ENCODE measurements around the gene MVB12B. TPM values are rescaled to one million over a fixed set of nuclear protein-coding genes. Genes with fewer than 3 reads are reported as not detected.
A peak's percentile ranks its signal among the peaks of the same experiment; 100 is the strongest.

MVB12B gene
- total RNA-seq, 1 donor from 2014 or later: 47.8 TPM

DNA sequence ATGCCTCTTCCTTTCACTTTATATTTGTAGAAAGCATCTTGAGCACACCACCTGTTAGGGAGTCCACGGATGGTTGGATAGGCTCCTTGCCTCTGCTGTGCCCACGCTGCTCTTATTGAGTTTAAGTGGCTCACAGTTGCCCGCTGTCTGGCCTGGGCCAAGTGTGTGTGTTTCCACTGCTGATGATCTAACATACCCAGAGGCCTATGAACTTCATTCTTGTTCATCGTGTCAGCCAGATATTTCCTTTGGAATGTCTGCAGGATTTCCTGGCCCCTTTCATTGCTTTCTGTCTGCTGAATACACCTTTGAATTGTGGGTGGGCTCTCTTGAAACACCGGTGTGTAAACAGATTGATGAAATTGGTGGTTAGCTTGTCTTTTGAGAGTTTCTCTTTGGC, 46.6 kb downstream of the MVB12B start:
- TF ChIP-seq, protein P1, sequence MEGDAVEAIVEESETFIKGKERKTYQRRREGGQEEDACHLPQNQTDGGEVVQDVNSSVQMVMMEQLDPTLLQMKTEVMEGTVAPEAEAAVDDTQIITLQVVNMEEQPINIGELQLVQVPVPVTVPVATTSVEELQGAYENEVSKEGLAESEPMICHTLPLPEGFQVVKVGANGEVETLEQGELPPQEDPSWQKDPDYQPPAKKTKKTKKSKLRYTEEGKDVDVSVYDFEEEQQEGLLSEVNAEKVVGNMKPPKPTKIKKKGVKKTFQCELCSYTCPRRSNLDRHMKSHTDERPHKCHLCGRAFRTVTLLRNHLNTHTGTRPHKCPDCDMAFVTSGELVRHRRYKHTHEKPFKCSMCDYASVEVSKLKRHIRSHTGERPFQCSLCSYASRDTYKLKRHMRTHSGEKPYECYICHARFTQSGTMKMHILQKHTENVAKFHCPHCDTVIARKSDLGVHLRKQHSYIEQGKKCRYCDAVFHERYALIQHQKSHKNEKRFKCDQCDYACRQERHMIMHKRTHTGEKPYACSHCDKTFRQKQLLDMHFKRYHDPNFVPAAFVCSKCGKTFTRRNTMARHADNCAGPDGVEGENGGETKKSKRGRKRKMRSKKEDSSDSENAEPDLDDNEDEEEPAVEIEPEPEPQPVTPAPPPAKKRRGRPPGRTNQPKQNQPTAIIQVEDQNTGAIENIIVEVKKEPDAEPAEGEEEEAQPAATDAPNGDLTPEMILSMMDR (IDR thresholded peaks at IDR 0.05): no peak
- peaks cover 51% of the 10 kb centered on the region for H3K4me1 ChIP-seq
- H3K36me3 ChIP-seq: no peaks in the 10 kb centered on the region
- intact Hi-C loops (cut with DNase I): no loop called here
- DNase-seq: no peak
- H3K4me3 ChIP-seq: no peak overlapping the region
- no peaks in the 10 kb centered on the region for H3K27me3 ChIP-seq (ENCODE audit: low read depth)
- H3K27ac ChIP-seq: peak overlapping the region; percentile 46
- no peaks in the 10 kb centered on the region for H3K9me3 ChIP-seq
- ATAC-seq: peak; percentile 84 to 86

DNA sequence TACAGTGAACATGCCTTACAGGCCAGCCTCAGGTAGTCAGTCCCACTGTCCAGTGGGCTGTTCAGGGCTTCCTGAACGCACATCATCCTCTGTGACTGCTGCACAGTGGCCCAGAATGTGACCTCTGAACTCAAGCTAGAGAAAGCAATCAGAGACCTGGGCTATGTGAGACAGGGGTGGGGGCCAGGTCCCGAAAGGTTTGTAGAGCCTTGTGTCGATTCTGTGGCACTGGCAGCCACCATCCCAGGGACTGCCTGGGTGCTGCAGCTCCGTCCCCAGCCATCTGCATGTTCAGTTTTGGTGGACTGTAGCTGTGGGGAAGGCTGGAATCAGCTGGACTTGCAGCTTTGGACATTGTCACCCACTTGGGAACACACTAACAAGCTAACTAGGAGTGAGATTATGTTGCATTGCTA, 47.7 kb downstream of the MVB12B start:
- H3K27me3 ChIP-seq (ENCODE audit: low read depth): no peaks in the 10 kb centered on the region
- no peaks in the 10 kb centered on the region for H3K9me3 ChIP-seq
- no peak overlapping the region for H3K27ac ChIP-seq
- ATAC-seq (no peak), DNase-seq (no peak)
- TF ChIP-seq, protein P1 (IDR thresholded peaks at IDR 0.05): no peak
- H3K36me3 ChIP-seq: no peaks in the 10 kb centered on the region
- intact Hi-C loops (cut with DNase I): no loop called here
- H3K4me1 ChIP-seq: peaks cover 51% of the 10 kb centered on the region
- no peak overlapping the region for H3K4me3 ChIP-seq

DNA sequence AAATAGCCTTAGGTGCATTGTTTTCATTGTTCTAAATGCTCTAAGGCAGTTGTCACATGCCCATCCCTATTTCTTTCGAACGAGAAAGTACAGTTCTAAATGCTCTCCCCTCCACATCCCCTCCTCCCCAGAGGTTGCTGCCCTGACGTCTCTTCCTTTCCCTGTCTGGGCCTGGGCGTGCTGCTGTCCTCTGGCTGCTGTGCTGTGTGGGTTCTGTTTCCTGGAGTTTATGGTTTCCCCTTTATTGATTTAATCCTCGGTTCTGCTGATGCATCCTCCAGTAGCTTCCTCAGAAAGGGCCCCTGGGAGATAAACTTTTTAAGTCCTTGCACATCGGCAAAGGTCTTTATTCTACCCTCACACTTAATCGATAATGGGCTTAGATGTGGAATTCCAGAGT, 48.8 kb downstream of the MVB12B start:
- intact Hi-C loops (cut with DNase I): no loop called here
- peaks cover 51% of the 10 kb centered on the region for H3K4me1 ChIP-seq
- ATAC-seq: peak; percentile 31 to 43
- DNase-seq: no peak
- no peaks in the 10 kb centered on the region for H3K9me3 ChIP-seq
- H3K4me3 ChIP-seq: no peak overlapping the region
- H3K36me3 ChIP-seq: no peaks in the 10 kb centered on the region
- peak overlapping the region; percentile 68 for H3K27ac ChIP-seq
- TF ChIP-seq, protein P1 (IDR thresholded peaks at IDR 0.05): no peak
- no peaks in the 10 kb centered on the region for H3K27me3 ChIP-seq (ENCODE audit: low read depth)

DNA sequence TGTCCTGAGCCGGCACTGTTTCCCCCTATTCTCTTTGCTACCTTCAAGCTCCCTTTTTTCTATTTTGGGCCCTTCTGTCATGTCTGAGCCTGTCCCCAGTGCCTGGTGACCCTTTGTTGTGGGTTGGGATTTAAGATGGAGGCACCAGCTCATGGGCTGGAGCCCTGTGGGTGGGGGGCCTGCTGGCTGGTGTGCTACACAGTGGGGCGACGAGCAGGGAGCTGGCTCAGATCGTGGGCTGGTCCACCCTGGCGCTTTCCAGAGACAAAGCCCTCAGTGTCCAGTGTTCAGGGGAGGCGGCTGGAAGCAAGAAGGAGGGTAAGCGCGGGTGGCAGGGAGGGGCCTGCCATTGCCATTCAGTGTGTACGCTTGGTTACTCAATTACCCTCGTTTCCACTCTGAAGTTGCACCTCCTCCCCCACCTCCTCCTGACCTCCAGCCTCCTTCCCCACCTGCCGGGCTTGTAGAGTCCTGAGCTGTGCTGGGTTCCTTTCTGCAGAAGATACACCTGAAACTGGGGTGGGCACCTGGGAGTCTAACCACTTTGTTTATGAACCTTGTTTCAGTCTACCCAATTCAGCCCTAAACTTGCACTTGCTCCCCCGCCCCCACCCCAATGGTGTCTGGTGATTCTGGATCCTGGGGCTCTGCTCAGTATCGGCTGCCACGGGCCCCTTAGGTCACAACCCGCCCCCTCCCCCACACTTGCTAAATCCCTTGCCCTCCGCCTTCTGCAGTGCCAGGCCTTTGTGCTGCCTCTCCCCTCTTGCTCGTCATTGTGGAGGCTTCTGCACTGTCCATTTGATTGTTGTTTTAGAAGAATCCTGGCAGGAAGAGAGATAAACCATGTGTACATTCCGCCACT, 49.9 kb downstream of the MVB12B start:
- Histone ChIP-seq H3K9me3 (no peaks in the 10 kb centered on the region), H3K4me3 (no peak overlapping the region), H3K4me1 (peaks cover 43% of the 10 kb centered on the region), H3K27me3 (ENCODE audit: low read depth) (no peaks in the 10 kb centered on the region), H3K36me3 (no peaks in the 10 kb centered on the region), H3K27ac (peak overlapping the region; percentile 68)
- TF ChIP-seq, protein P1 (IDR thresholded peaks at IDR 0.05): no peak
- DNase-seq (no peak), ATAC-seq (peak; percentile 50 to 58)
- intact Hi-C loops (cut with DNase I): no loop called here

DNA sequence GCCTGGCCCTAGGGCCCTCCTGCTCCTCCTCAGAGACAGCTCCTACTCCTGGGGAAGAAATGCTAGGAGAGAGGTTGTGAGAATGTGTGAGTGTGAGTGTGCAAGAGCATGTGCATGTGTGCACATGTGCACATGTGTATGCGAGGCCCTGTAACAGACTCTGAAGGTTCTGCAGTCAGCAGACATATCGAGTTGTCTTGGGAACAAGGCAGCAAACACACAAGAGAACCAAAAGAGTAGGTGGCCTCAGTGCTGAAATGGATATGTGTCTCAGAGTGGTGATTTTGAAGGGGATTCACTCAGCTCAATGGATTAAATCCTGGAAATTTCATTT, 50.5 kb downstream of the MVB12B start:
- no peak for ATAC-seq

More for the DNA sequence above, 50.5 kb downstream of the MVB12B start:
- Histone ChIP-seq H3K4me1 (peaks cover 42% of the 10 kb centered on the region), H3K27ac (no peak overlapping the region), H3K4me3 (no peak overlapping the region), H3K9me3 (no peaks in the 10 kb centered on the region), H3K27me3 (ENCODE audit: low read depth) (no peaks in the 10 kb centered on the region), H3K36me3 (no peaks in the 10 kb centered on the region)
- DNase-seq: no peak
- intact Hi-C loops (cut with DNase I): no loop called here
- TF ChIP-seq, protein P1 (IDR thresholded peaks at IDR 0.05): no peak
